H1 (cell line): ENCODE measurements around the gene TNPO3. TPM values are rescaled to one million over a fixed set of nuclear protein-coding genes. Genes with fewer than 3 reads are reported as not detected.

Source experiments
- CHD1 ChIP-seq: IDR thresholded peaks from 2 replicates; pipeline ENCODE4 v1.6.1; 2012; ENCODE audit warnings: low read depth, low read length, improper control_type of control experiment
- NRF1 ChIP-seq: IDR thresholded peaks from 2 replicates; pipeline ENCODE4 v1.6.1; 2011; ENCODE audit warnings: mild to moderate bottlenecking, low read depth, low read length, improper control_type of control experiment
- TEAD4 ChIP-seq: IDR thresholded peaks from 2 replicates; pipeline ENCODE4 v1.6.1; 2012; ENCODE audit warnings: low read depth, low read length, inconsistent platforms, mixed read lengths
- polyA plus RNA-seq, 7 experiments: library from polyadenylated mRNA; depleted of rRNA in 3 of 7; stranded (reverse) in 5 of 7; unstranded in 2 of 7; fragments of >200 nt in 5 of 7; fragments of 200-250 nt in 2 of 7; gene quantifications; 1 replicate in 5 of 7; 2 replicates in 1 of 7; 4 replicates in 1 of 7; pipeline versions ENCODE4 v1.2.1 to v1.2.3, GENCODE V29; 2011 to 2013; ENCODE audit warnings: missing spikeins in 2 of 7, mixed read lengths in 2 of 7
- total RNA-seq: library from RNA; stranded (reverse); fragmentation: NEBNext Ultra II Directional; extraction: Animal tissue kit (Norgen Biotek cat#: 25700); gene quantifications from 2 replicates; pipeline ENCODE4 v1.2.1, GENCODE V29; 2021

The TNPO3 gene
- total and polyA plus RNA-seq, 2 of the 8 experiments (the other 6 are each of a cell fraction or from before 2014, with no cell fraction given), result 67.6 to 99.2 TPM

DNA sequence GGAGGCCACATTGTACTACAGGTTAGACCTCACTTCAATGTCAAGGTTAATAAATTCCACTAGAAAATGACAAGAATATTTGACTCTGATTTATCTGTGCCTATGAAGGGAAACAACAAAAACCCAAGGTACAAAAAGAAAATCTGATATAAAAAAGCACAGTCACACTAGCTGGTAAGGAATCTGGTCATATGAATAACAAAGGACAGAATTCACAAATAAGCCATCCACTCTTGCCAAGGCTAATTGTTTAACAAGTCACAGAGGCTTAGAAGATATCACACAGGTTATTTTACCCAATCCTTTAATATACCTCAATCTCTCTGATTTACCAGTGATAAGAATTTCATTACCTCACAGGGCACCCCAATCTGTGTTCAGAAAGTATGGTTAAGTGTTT, 69.3 kb downstream of the TNPO3 start (continued):
- TF ChIP-seq CHD1, result no peak
- no peak for TF ChIP-seq TEAD4
- TF ChIP-seq NRF1, result no peak
- TF ChIP-seq, all 59 proteins: peak for 0
